Gastroesophageal sphincter (tissue), 3 donors: ENCODE measurements around the gene INHBA.
A peak's percentile ranks its signal among the peaks of the same experiment; 100 is the strongest.

Source experiments
- CTCF ChIP-seq, 4 experiments: fragments of 200-600 bp in 2 of 4; fragments of 450-650 bp in 2 of 4; sonication (generic) in 1 of 4; IDR thresholded peaks; one replicate each; pipeline ENCODE4 v1.5.1; 2017 to 2019; ENCODE audit warnings: antibody characterized with exemption in 4 of 4, mild to moderate bottlenecking in 2 of 4, moderate library complexity in 2 of 4
- POLR2A ChIP-seq, 2 donors: fragments of 450-650 bp; IDR thresholded peaks; one replicate each; pipeline ENCODE4 v1.6.1; 2017; ENCODE audit warnings: antibody characterized with exemption in 2 of 2, mild to moderate bottlenecking in 2 of 2, moderate library complexity in 1 of 2

DNA sequence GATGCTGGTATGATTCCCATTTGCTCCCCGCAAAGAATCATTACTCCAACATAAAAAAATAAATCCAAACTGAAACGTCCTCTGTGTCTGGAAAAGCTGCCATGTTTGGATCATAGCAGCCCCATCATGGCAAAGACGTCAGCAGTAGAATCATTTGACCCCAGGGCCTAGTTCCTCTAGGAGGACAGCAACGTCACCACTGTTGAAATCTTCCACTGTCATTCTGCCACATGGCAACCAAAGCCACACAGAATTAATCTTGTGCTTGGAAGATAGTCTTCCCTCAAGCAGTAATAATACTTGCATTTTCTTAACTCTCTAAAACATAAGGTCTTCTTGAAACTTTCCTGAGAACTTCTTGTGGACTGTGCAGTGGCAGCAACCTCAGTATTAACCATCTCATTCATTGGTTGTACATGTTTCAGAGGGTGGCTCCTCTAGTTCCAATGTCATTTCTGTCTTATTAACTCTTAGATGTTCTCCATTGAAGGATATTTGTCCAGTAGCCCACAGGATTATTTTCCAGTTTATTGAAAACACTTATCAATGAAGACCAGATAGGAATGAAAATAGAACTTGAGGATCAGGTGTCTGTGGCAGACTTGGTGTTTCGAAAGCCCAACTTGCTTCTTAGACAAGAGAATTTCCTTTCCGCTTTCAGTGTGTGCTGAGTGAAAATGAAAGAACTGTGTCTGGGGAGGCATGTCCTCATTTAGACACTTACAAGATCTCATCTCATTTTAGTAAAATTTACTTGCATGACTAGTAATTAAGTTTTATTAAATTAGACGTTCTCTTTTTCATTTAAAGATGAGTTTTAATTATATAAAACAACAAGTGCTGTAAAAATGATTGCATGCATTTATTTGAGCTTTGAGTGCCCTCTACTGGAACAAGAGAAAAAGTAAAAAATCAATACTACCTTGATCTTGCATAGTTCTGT lies 28.9 kb upstream of the INHBA start:
- TF ChIP-seq CTCF (IDR thresholded peaks at IDR 0.05) (peak; percentile 15 to 43 (median 29)), POLR2A (IDR thresholded peaks at IDR 0.05) (no peak)
